LNCaP clone FGC (cell line): ENCODE measurements around the gene PPP6R1.

Experiments
- DNase-seq: peaks from one replicate; pipeline ENCODE4 v3.0.0-alpha.2; 2011; ENCODE audit warnings: low read depth
- H3K4me3 ChIP-seq: 2 replicates; pipeline ENCODE4 v1.5.1; 2011; ENCODE audit warnings: mild to moderate bottlenecking, low read depth, low read length, control low read depth
- CTCF ChIP-seq: IDR thresholded peaks from 2 replicates; pipeline ENCODE4 v1.5.1; 2012; ENCODE audit warnings: mild to moderate bottlenecking; ENCODE audit not compliant: control insufficient read depth, insufficient read depth; ENCODE audit errors: extremely low read depth

Gene PPP6R1

DNA sequence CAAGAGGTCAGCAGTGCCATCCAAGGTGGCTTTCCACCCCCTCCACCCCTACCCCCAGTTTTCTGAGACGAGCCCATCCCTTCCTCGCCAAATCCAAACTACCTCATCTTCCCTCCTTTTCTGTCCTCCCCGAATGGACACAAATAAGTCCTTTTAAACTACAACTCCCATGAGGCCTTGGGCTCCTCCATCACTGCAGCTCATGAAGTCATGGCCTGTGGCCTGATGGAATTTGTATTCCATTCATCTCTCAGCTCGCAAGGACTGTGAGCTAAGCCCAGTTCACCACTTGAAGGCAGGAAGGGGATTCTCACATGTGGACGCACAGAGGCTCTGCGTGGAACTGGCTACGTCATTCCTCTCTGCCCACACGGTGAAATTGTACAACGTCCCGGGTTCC lies 62.0 kb downstream of the PPP6R1 start:
- H3K4me3 ChIP-seq: no peak overlapping the region
- no peak for DNase-seq
- no peak for TF ChIP-seq CTCF

GRCh38 chr19:55193481-55193880 lies 65.3 kb downstream of the PPP6R1 start:
- DNase-seq: no peak
- no peak for TF ChIP-seq CTCF

DNA sequence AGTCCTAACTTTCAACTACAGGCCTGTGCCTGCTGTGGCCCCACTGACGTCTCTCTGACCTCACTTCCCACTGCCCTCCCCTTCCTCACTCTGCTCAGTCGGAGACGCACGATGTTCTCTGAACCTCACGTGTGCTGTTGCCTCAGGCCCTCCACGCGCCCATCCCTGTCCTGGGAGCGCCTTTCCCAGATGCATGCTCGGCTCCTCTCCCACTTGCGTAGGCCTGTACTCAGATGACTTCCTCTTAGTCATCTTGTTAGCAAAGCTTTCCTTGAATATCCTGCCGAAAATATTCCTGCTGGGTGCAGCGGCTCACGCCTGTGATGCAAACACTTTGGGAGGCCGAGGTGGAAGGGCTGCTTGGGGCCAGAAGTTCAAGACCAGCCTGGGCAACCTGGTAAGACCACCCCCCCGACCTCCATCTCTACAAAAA lies 69.4 kb downstream of the PPP6R1 start:
- TF ChIP-seq CTCF: no peak
- H3K4me3 ChIP-seq: no peak overlapping the region
- no peak for DNase-seq

More at GRCh38 chr19:55193481-55193880, 65.3 kb downstream of the PPP6R1 start:
- no peak overlapping the region for H3K4me3 ChIP-seq

GRCh38 chr19:55188625-55189024 lies 70.2 kb downstream of the PPP6R1 start:
- no peak for TF ChIP-seq CTCF
- H3K4me3 ChIP-seq: no peak overlapping the region
- no peak for DNase-seq

DNA sequence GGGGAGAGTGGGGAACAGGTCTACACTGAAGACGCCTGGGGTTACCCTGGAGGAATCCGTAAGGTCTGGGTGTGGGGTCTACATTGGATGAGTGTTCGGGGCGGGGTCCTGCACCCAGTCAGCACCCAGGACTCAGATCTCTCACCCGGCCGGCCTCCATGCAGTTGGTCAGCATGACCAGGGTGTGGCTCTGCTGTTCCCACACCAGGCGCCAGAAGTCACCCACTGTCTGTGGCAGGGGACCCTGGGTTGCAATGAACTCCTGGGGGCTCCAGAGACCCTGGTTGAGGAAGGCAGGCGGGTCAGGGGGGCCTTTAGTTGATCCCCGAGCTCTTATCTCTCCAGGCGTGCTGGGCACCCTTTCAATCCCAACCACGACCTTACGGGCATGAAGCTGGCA lies 72.7 kb downstream of the PPP6R1 start:
- TF ChIP-seq CTCF: no peak
- no peak for DNase-seq
- H3K4me3 ChIP-seq: no peak overlapping the region

GRCh38 chr19:55181740-55182139 lies 77.1 kb downstream of the PPP6R1 start:
- no peak for TF ChIP-seq CTCF
- no peak for DNase-seq
- no peak overlapping the region for H3K4me3 ChIP-seq
